ENCODE results near the gene DCAF10.

DNA sequence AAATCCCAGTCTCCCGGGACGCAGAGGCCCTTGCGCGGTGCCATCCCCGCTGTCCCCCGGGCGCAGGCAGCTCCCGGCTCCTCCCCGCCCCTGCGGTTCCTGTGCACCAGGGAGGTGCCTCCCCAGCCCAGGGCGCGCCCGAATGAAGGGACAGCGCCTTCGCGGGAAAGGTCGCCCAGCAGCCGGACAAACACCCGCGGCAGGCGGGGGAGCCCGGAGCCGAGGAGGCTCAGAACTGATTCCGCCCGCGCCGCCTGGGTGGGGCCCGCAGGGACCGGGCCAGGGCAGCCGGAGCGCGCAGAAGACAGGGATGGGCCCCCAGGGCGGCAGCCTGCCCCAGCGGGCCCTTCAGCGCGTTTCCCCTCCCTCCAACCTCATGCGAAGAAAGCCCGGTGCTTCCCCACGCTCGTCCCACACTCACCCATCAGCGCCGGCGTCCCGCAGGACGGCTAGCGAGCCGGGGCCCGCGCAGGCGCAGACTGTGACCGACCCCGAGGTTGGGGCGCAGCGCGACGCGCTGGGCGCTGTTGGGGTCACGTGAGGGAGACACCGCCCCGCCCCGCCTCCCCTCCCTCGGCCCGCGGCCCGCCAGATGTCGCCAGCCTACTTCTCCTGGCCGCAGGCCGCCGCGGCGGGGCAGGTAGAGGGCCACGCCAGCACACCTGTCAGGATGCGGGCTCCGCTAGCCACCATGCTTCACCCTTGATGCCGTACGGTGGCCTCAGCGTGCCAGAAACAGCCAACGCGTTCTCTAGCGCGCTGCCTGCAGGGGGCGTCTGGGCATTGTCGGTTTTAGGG, 103.2 kb downstream of the DCAF10 start, which contains the start of gene SLC25A51:
- TF ChIP-seq CBX5 (IDR thresholded peaks at IDR 0.05; ENCODE audit: low read depth) (peak; percentile 96; the same call in 1 of the 2 replicates), SRF (IDR thresholded peaks at IDR 0.05; ENCODE audit: low read depth in 2 of 2, low read length in 2 of 2) (no peak), TAF1 (IDR thresholded peaks at IDR 0.05; ENCODE audit: borderline replicate concordance, low read depth, low read length) (peak; percentile 34; the same call in 1 of the 2 replicates)
- TF ChIP-seq, protein P1, sequence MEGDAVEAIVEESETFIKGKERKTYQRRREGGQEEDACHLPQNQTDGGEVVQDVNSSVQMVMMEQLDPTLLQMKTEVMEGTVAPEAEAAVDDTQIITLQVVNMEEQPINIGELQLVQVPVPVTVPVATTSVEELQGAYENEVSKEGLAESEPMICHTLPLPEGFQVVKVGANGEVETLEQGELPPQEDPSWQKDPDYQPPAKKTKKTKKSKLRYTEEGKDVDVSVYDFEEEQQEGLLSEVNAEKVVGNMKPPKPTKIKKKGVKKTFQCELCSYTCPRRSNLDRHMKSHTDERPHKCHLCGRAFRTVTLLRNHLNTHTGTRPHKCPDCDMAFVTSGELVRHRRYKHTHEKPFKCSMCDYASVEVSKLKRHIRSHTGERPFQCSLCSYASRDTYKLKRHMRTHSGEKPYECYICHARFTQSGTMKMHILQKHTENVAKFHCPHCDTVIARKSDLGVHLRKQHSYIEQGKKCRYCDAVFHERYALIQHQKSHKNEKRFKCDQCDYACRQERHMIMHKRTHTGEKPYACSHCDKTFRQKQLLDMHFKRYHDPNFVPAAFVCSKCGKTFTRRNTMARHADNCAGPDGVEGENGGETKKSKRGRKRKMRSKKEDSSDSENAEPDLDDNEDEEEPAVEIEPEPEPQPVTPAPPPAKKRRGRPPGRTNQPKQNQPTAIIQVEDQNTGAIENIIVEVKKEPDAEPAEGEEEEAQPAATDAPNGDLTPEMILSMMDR (IDR thresholded peaks at IDR 0.05 in 2 of 3, conservative IDR thresholded peaks at IDR 0.05 in 1 of 3; ENCODE audit: control insufficient read depth in 2 of 3, extremely low read depth in 1 of 3, insufficient read depth in 1 of 3, low read depth in 3 of 3, low read length in 3 of 3) = peak; percentile 91 to 97 (median 95); a peak in 5 of 6 replicates
- TF ChIP-seq, protein P2, sequence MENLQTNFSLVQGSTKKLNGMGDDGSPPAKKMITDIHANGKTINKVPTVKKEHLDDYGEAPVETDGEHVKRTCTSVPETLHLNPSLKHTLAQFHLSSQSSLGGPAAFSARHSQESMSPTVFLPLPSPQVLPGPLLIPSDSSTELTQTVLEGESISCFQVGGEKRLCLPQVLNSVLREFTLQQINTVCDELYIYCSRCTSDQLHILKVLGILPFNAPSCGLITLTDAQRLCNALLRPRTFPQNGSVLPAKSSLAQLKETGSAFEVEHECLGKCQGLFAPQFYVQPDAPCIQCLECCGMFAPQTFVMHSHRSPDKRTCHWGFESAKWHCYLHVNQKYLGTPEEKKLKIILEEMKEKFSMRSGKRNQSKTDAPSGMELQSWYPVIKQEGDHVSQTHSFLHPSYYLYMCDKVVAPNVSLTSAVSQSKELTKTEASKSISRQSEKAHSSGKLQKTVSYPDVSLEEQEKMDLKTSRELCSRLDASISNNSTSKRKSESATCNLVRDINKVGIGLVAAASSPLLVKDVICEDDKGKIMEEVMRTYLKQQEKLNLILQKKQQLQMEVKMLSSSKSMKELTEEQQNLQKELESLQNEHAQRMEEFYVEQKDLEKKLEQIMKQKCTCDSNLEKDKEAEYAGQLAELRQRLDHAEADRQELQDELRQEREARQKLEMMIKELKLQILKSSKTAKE (IDR thresholded peaks at IDR 0.05; ENCODE audit: low read depth, poor library complexity, severe bottlenecking) = no peak
- TF ChIP-seq, protein P3, sequence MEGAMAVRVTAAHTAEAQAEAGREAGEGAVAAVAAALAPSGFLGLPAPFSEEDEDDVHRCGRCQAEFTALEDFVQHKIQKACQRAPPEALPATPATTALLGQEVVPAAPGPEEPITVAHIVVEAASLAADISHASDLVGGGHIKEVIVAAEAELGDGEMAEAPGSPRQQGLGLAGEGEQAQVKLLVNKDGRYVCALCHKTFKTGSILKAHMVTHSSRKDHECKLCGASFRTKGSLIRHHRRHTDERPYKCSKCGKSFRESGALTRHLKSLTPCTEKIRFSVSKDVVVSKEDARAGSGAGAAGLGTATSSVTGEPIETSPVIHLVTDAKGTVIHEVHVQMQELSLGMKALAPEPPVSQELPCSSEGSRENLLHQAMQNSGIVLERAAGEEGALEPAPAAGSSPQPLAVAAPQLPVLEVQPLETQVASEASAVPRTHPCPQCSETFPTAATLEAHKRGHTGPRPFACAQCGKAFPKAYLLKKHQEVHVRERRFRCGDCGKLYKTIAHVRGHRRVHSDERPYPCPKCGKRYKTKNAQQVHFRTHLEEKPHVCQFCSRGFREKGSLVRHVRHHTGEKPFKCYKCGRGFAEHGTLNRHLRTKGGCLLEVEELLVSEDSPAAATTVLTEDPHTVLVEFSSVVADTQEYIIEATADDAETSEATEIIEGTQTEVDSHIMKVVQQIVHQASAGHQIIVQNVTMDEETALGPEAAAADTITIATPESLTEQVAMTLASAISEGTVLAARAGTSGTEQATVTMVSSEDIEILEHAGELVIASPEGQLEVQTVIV (IDR thresholded peaks at IDR 0.05; ENCODE audit: borderline replicate concordance, partially characterized antibody) = peak; percentile 16
- TF ChIP-seq, protein P4, sequence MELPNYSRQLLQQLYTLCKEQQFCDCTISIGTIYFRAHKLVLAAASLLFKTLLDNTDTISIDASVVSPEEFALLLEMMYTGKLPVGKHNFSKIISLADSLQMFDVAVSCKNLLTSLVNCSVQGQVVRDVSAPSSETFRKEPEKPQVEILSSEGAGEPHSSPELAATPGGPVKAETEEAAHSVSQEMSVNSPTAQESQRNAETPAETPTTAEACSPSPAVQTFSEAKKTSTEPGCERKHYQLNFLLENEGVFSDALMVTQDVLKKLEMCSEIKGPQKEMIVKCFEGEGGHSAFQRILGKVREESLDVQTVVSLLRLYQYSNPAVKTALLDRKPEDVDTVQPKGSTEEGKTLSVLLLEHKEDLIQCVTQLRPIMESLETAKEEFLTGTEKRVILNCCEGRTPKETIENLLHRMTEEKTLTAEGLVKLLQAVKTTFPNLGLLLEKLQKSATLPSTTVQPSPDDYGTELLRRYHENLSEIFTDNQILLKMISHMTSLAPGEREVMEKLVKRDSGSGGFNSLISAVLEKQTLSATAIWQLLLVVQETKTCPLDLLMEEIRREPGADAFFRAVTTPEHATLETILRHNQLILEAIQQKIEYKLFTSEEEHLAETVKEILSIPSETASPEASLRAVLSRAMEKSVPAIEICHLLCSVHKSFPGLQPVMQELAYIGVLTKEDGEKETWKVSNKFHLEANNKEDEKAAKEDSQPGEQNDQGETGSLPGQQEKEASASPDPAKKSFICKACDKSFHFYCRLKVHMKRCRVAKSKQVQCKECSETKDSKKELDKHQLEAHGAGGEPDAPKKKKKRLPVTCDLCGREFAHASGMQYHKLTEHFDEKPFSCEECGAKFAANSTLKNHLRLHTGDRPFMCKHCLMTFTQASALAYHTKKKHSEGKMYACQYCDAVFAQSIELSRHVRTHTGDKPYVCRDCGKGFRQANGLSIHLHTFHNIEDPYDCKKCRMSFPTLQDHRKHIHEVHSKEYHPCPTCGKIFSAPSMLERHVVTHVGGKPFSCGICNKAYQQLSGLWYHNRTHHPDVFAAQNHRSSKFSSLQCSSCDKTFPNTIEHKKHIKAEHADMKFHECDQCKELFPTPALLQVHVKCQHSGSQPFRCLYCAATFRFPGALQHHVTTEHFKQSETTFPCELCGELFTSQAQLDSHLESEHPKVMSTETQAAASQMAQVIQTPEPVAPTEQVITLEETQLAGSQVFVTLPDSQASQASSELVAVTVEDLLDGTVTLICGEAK (IDR thresholded peaks at IDR 0.05; ENCODE audit: borderline replicate concordance) = no peak
- TF ChIP-seq, protein P5, sequence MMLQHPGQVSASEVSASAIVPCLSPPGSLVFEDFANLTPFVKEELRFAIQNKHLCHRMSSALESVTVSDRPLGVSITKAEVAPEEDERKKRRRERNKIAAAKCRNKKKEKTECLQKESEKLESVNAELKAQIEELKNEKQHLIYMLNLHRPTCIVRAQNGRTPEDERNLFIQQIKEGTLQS (IDR thresholded peaks at IDR 0.05; ENCODE audit: borderline replicate concordance, extremely low read depth, low read depth, low read length) = peak; percentile 84

All from GM12878 (cell line).